Stomach (tissue), 9 donors: ENCODE measurements around the gene PAX5. TPM values are rescaled to one million over a fixed set of nuclear protein-coding genes. Genes with fewer than 3 reads are reported as not detected.

Source experiments
- DNase-seq, 2 donors: peaks; one replicate each; pipeline versions ENCODE4 v3.0.0 to v3.0.0-alpha.2; 2013 to 2019
- H3K27ac ChIP-seq, 5 donors: fragments of 200-600 bp in 4 of 5; sonication (generic) in 4 of 5; one replicate each; pipeline ENCODE4 v1.5.1; 2013 to 2019; ENCODE audit warnings: mild to moderate bottlenecking in 1 of 5, moderate library complexity in 1 of 5
- H3K27me3 ChIP-seq, 3 donors: fragments of 200-600 bp; sonication (generic); one replicate each; pipeline ENCODE4 v1.5.1; 2017 to 2019; ENCODE audit warnings: mixed run types in 1 of 3
- H3K36me3 ChIP-seq, 4 donors: fragments of 200-600 bp; sonication (generic); 1 replicate in 3 of 4; 2 replicates in 1 of 4; pipeline ENCODE4 v1.5.1; 2016 to 2019
- H3K4me1 ChIP-seq, 4 donors: fragments of 200-600 bp; sonication (generic); one replicate each; pipeline ENCODE4 v1.5.1; 2016 to 2019
- H3K4me3 ChIP-seq, 4 donors: fragments of 200-600 bp; sonication (generic) in 3 of 4; one replicate each; pipeline ENCODE4 v1.5.1; 2016 to 2019; ENCODE audit warnings: mild to moderate bottlenecking in 1 of 4
- H3K9me3 ChIP-seq, 4 donors: fragments of 200-600 bp; sonication (generic); one replicate each; pipeline ENCODE4 v1.5.1; 2016 to 2019
- EP300 ChIP-seq: sonication (generic); formaldehyde crosslinking; IDR thresholded peaks from one replicate; pipeline ENCODE4 v1.6.1; 2017; ENCODE audit warnings: antibody characterized with exemption
- POLR2A ChIP-seq, 4 donors: fragments of 450-650 bp; IDR thresholded peaks; one replicate each; pipeline ENCODE4 v1.6.1; 2016; ENCODE audit warnings: antibody characterized with exemption in 4 of 4, control low read depth in 2 of 4, mild to moderate bottlenecking in 1 of 4, moderate library complexity in 1 of 4
- POLR2AphosphoS5 ChIP-seq, 3 donors: sonication (generic); formaldehyde crosslinking; IDR thresholded peaks; one replicate each; pipeline ENCODE4 v1.6.1; 2016; ENCODE audit warnings: antibody characterized with exemption in 3 of 3
- WGBS, 5 donors: extraction: QIAGEN DNeasy Blood & Tissue Kit in 3 of 5; methylation state at CpG; one replicate each; pipeline versions ENCODE4 v1.1.5 to v1.1.7; 2013 to 2018; 5-methylcytosine and 5-hydroxymethylcytosine counted together
- intact Hi-C: fragments of 100-400 bp; cut with DNase I; formaldehyde crosslinking; loops from one replicate; pipeline ENCODE4 v1.15.1; 2023; ENCODE audit warnings: low total_unique reads
- polyA plus RNA-seq, 3 donors: library from polyadenylated mRNA; stranded (reverse); fragments of 200-250 nt; gene quantifications; one replicate each; pipeline ENCODE4 v1.2.3, GENCODE V29; 2013
- total RNA-seq, 5 donors: library from RNA; depleted of rRNA; stranded (reverse); fragments of >200 nt; gene quantifications; one replicate each; pipeline versions ENCODE4 v1.1.0 to v1.2.3, GENCODE V29; 2014 to 2016
- TF ChIP-seq, protein P1 (sequence below), 7 experiments: fragments of 450-650 bp in 4 of 7; fragments of 200-600 bp in 3 of 7; sonication (generic) in 3 of 7; IDR thresholded peaks; one replicate each; pipeline ENCODE4 v1.5.1; 2016 to 2019; ENCODE audit warnings: antibody characterized with exemption in 7 of 7, control low read depth in 2 of 7, mild to moderate bottlenecking in 1 of 7
- donor health status: healthy with polysubstance abuse.
- donor health status: Bipolar disorder and iron deficiency.
- donor health status: healthy.

Gene PAX5
- total and polyA plus RNA-seq, 8 donors: 0.43 to 1.3 TPM; not detected in 6

DNA sequence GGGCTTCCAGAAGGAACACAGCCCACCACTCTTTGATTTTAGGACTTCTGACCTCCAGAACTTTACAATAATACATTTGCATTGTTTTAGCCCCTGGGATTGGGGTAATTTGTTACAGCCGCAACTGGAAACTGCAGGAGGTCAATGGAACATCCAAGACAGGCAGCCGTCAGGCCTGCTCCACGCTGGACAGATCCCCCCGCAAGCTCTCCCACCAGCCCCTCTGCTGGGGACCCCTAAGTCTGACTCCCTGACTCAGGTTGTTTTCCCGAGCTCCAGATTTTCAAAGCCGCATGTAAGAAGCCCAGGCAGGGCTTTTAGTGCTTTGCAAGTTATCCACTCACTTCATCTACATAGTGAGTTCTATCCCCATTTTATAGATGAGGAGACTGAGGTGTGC lies 127.6 kb downstream of the PAX5 start:
- Histone ChIP-seq H3K27me3 (peaks cover 0 to 60% (median 4%) of the 10 kb centered on the region in 3 donors), H3K36me3 (no peaks in the 10 kb centered on the region), H3K9me3 (no peaks in the 10 kb centered on the region), H3K27ac (no peak overlapping the region), H3K4me1 (no peaks in the 10 kb centered on the region), H3K4me3 (no peak overlapping the region)
- 67 to 80% (median 73%) methylated on average over 6 of the region's 6 CpGs for WGBS, 5 donors
- intact Hi-C loops: no loop called here
- TF ChIP-seq EP300 (no peak), POLR2A (IDR thresholded peaks at IDR 0.05) (no peak)
- TF ChIP-seq, protein P1, sequence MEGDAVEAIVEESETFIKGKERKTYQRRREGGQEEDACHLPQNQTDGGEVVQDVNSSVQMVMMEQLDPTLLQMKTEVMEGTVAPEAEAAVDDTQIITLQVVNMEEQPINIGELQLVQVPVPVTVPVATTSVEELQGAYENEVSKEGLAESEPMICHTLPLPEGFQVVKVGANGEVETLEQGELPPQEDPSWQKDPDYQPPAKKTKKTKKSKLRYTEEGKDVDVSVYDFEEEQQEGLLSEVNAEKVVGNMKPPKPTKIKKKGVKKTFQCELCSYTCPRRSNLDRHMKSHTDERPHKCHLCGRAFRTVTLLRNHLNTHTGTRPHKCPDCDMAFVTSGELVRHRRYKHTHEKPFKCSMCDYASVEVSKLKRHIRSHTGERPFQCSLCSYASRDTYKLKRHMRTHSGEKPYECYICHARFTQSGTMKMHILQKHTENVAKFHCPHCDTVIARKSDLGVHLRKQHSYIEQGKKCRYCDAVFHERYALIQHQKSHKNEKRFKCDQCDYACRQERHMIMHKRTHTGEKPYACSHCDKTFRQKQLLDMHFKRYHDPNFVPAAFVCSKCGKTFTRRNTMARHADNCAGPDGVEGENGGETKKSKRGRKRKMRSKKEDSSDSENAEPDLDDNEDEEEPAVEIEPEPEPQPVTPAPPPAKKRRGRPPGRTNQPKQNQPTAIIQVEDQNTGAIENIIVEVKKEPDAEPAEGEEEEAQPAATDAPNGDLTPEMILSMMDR (IDR thresholded peaks at IDR 0.05): no peak
- DNase-seq: no peak

DNA sequence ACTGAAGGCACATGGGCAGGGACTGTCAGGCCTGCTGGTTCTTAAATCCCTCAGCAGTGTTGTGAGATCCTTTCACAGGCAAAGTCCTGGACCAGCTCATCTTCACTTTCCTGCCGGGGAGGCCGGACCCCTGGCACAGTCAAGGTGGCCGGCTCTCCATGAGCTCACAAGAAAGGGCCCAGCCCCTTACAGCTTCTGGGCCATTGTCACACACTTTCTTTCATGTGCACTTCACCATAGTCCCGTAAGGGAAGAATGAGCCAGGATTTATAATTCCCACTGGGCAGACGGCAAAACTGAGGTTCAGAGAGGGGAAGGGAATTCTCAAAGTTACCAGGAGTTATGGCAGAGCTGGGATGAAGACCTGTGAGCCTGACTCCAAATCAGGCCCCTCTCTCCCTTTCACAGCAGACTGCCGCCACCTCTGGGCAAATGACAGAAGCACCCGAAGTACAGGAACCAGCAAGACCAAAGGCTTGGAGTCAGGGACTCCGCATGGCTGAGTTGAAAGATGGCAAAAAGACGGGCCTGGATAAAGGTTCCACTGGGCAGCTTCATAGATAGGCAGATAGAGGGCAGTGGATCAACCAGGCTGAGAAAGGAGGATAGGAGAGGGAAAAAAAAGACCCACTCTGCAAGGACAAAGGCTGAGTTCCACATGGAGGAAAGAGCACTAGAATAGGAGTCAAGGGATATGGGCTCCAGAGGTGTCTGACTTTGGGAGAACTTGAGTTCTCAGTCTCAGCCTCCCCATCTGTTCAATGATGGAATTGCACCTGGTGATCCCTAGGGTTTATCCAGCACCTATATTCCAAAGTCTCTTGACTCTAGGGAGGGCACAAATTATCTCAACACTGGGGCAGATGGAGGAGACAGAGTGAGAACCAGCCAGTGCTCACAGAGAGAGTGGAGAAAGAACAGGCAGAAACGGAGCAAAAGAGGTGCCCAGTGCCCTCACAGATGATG lies 128.7 kb downstream of the PAX5 start:
- H3K4me1 ChIP-seq: no peaks in the 10 kb centered on the region
- H3K27me3 ChIP-seq: peaks cover 0 to 58% (median 4%) of the 10 kb centered on the region in 3 donors
- intact Hi-C loops: no loop called here
- 76 to 80% (median 80%) methylated on average over 10 of the region's 10 CpGs for WGBS, 5 donors
- no peak overlapping the region for H3K27ac ChIP-seq
- DNase-seq: peak in 1 of 2 donors; percentile 26
- H3K36me3 ChIP-seq: no peaks in the 10 kb centered on the region
- no peaks in the 10 kb centered on the region for H3K9me3 ChIP-seq
- TF ChIP-seq POLR2A (IDR thresholded peaks at IDR 0.05): no peak
- TF ChIP-seq, protein P1 (IDR thresholded peaks at IDR 0.05): no peak
- no peak for TF ChIP-seq EP300
- TF ChIP-seq POLR2AphosphoS5 (IDR thresholded peaks at IDR 0.05): no peak
- H3K4me3 ChIP-seq: no peak overlapping the region

DNA sequence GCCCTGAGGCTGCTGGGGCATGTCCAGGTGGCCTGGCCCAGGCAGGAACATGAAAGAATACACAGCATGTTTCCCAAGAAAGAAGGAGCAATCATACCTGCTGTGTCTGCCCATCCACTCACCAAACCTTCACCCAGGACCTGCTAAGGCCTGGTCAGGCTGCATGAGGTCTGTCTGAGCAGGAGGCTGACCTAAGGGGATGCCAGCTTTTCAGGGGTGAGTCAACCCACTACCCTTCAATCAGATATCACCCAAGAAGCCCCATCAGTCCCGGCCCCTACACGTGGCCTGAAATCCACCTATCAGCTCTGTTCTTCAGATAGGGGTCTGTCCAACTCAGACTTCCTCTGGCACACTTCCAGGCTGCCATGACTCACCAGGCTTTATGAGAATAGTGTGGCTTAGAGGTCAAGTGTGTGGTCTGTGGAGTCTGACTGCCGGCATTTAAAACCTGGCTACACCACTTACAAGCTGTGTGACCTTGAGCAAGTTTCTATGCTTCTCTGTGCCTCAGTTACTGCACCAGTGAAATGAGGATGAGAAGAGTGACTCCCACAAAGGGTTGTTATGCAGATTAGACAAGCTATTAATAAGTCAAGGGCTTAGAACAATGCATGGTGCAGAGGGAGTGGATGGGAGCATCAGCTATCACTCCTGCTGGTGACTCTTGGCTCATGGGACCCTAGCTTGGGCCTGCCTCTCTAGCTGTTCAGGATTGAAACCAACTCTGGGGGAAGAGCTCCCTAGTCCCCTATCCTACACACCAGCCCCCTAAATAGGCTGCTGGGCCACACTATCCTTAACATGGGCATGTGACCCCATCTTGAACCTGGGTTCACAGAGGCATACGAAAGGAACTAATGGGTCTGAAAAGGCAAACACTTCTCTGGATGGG lies 130.3 kb downstream of the PAX5 start:
- Histone ChIP-seq H3K4me3 (no peak overlapping the region), H3K9me3 (no peaks in the 10 kb centered on the region), H3K27ac (no peak overlapping the region), H3K4me1 (no peaks in the 10 kb centered on the region), H3K27me3 (peaks cover 0 to 61% (median 0%) of the 10 kb centered on the region in 3 donors), H3K36me3 (no peaks in the 10 kb centered on the region)
- WGBS, 5 donors: 33 to 41% (median 39%) methylated on average over 3 to 4 of the region's 4 CpGs
- TF ChIP-seq, protein P1 (IDR thresholded peaks at IDR 0.05): no peak
- TF ChIP-seq POLR2AphosphoS5 (IDR thresholded peaks at IDR 0.05) (no peak), EP300 (no peak), POLR2A (IDR thresholded peaks at IDR 0.05) (no peak)
- DNase-seq: peak; percentile 40 to 70
- intact Hi-C loops: no loop called here

DNA sequence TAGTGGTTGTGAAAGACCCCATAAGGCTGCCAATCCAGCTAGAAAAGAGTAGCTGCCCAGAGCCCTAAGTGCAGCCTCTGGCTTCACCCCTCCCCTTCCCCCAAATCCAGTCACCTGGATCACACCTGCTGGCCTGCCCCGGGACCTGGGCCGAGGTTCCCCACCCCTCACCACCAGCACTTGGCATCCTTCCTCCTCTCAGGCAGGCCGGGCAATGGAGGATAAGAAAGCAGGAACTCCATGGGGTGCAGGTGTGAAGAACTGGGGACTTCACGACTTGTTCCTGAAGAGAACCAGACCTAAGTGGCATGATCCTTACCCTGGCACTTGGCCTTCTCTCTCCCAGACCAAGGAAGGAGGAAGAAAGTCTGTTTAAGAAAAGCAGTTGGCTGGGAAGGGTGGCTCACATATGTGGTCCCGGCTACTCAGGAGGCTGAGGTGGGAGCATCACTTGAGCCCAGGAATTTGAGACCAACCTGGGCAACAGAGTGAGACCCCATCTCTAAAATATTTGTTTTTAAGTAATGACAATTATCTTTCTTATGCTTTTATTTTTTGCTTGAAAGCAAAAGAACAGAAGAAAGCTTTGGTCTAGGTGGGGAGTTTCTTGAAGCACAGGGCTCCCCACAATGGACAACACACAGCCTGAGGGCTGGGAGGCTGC lies 131.1 kb downstream of the PAX5 start:
- TF ChIP-seq POLR2AphosphoS5 (IDR thresholded peaks at IDR 0.05) (no peak), POLR2A (IDR thresholded peaks at IDR 0.05) (no peak), EP300 (no peak)
- TF ChIP-seq, protein P1 (IDR thresholded peaks at IDR 0.05): no peak
- no peak for DNase-seq
- H3K4me1 ChIP-seq: no peaks in the 10 kb centered on the region
- H3K27ac ChIP-seq: no peak overlapping the region
- H3K27me3 ChIP-seq: peaks cover 0 to 61% (median 0%) of the 10 kb centered on the region in 3 donors
- 45 to 62% (median 56%) methylated on average over 5 of the region's 5 CpGs for WGBS, 5 donors
- intact Hi-C loops: no loop called here
- H3K36me3 ChIP-seq: no peaks in the 10 kb centered on the region
- H3K4me3 ChIP-seq: no peak overlapping the region
- no peaks in the 10 kb centered on the region for H3K9me3 ChIP-seq
